ENCODE data around the gene MADD. TPM values are rescaled to one million over a fixed set of nuclear protein-coding genes. Genes with fewer than 3 reads are reported as not detected.
"Not testable (repeated sequence)": the region's sequence is repeated elsewhere in the genome, so short reads cannot be mapped to it uniquely, and the experiment has no call there.

MADD gene
- polyA plus RNA-seq, 4 donors, result 34.5 to 51.2 (median 39.9) TPM

DNA sequence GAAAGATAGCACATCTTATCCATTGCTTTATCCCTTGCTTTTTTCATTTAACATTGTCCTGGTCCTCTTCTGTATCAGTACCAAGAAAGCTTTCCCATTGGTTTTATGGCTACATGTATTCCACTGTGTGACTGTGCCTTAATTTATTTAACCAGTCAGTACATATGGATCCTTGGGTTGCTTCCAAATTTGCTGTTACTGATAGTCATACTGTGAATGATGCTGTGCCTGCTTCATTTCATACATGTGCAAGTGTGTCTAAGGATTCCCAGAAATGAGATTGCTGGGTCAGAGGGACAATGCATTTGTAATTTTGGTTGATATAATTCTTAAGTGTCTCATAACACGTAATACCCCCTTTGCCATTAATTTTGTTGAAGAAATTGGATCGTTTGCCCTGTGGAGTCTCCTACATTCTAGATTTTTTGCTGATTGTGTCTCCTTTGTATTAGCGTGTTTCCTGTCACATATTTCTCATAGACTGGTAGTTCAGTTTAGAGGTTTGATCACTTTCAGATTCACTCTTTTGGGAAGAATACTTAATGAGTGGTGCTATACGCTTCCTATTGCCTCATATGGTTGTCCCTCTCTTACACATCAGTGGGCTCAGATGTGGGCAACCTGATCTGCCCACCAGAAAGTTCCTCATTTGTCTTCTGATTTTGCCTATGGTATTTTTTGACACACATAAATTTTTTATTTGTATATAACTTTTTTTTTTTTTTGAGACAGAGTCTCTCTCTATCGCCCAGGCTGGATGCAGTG lies 47.3 kb downstream of the MADD start:
- DNase-seq (ENCODE audit: low read depth in 4 of 4, low spot score in 3 of 4), result no peak

DNA sequence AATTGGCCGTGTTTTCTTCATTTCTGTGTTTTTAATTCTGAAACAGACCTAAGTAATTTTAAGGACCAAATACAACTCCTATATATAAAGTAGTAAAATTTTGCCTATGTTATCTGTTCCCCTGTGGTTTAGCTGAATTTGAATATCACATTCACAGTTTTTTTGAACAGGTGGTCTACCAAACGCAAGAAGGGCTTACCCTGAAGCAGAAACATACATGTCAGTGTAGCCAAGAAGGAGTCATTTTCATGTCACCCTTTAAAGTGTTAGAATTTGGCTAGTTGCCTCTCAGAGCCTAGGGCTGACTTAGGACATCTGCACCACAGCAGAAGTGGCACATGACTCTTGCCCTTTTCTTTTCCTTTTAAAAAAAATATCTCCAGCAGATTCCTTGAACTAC lies 48.2 kb downstream of the MADD start:
- no peak for DNase-seq (ENCODE audit: low read depth in 4 of 4, low spot score in 3 of 4)

- no peak for DNase-seq (ENCODE audit: low read depth in 4 of 4, low spot score in 3 of 4)
These were observed 54.6 kb downstream of the MADD start for GRCh38 chr11:47324520-47324919.

- DNase-seq (ENCODE audit: low read depth in 4 of 4, low spot score in 3 of 4), result no peak
These were observed 55.5 kb downstream of the MADD start for GRCh38 chr11:47325271-47326041.

DNA sequence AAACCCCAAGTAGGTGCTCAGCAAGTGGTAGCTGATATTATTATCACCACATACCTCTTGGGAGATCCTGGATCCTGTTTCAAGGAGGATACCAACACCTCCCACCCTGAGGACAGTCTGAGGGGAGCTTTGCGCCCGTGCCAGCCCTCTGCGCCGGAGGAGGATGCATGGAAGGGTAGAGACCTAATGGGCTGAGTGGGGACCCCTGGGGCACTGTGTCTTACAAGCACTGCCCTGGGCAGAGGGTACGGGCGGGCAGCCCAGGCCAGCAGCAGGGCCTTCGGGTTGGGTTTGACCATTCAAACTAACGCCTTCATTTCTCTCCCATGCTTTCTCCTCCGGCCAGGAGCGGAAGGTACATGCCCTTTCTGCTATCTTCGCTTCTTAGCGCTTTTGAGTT lies 56.3 kb downstream of the MADD start:
- no peak for DNase-seq (ENCODE audit: low read depth in 4 of 4, low spot score in 3 of 4)

DNA sequence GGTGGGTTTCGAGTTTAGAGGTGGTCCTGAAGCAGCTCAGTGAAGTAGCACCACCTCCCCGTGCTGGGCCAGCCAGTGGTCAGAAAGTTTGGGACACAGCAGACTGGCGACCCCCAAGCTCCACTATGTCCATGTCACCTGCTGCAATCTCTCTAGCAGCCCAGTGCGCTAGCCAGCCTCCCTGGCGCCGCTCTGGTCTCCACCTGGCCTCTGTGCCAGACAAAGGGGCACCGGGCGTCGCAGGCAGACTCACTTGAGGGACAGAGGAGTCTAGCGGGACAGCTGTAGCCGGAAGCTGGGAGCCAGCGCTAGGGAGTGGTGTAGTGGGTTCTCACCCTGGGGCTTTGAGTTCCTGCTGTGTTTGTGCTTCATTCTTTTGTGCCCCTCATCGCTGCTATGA lies 57.1 kb downstream of the MADD start:
- no peak for DNase-seq (ENCODE audit: low read depth in 4 of 4, low spot score in 3 of 4)

GRCh38 chr11:47327949-47328348 lies 58.0 kb downstream of the MADD start:
- no peak for DNase-seq (ENCODE audit: low read depth in 4 of 4, low spot score in 3 of 4)

DNA sequence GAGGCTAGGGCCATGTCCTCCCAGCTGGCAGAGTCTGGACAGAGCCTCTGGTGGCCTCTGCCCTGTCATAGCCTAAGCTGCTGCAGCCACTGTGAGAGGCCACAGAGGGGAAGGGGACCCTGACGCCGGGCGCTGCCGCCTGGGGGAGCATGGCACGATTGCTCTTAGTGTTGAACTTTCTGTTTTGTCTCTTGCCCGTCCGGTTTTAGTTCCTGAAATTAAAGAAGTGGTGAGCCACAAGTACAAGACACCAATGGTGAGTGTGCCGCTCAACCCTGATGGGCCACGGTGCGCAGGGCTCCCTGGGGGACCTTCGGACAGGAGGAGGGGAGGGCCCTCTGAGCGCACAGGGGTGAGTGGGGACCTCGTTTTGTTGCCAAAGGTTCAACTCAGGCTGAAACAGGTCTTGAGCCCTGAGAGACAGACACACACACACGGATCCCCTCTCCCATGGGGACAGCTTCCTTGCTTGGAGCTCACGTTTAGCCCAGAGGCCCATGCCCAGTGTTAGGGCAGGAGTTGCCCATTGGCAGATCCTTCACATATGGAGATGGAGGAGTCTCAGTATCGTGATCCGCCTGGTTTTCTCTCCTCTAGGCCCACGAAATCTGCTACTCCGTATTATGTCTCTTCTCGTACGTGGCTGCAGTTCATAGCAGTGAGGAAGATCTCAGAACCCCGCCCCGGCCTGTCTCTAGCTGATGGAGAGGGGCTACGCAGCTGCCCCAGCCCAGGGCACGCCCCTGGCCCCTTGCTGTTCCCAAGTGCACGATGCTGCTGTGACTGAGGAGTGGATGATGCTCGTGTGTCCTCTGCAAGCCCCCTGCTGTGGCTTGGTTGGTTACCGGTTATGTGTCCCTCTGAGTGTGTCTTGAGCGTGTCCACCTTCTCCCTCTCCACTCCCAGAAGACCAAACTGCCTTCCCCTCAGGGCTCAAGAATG lies 58.8 kb downstream of the MADD start:
- DNase-seq (ENCODE audit: low read depth in 4 of 4, low spot score in 3 of 4), result no peak

- no peak for DNase-seq (ENCODE audit: low read depth in 4 of 4, low spot score in 3 of 4)
These were observed 59.6 kb downstream of the MADD start for GRCh38 chr11:47329431-47329986.

DNA sequence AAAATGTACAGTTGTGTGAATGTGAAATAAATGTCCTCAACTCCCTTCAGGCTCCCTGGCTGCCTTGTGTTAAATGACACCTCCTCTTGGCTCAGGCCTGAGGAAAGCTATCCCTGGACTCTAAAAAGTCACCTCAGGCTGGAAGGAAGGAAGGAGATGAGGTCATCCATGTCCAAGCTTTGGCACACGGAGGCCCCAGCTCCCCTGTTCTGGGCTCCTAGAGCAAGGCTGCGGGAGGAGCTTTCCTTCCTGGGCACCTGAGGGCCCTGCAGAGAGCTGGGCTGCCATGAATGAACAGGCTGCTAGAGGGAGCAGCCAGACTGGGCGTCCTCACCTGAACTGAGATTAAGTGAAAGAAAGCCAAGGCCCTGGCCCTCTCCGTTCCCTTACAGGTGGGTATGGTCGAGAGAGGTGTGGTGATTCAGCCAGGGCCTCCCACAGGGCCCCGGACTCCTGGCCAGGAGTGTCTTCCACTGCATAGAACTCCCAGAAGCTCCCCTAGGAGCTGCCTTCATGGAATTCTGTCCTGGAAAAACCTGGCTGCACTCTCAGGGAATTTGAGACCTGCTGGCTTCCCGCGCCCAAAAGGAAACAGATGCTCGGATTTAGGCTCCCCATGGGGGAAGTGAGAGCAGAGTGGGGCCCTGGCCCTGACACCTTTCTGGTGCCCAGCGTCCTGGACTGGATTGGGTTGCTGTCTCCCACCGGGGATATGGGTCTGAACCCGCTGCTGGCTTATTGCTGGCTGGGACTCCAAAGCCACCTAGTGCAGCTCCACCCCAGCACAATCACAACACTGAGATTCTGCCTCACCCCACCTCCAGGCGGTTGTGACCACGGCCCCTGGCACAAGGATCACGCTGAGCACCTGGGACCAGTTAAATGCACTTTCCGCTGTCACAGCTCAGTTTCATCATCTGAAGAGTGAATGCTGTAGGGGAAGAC lies 60.3 kb downstream of the MADD start:
- no peak for DNase-seq (ENCODE audit: low read depth in 4 of 4, low spot score in 3 of 4)

DNA sequence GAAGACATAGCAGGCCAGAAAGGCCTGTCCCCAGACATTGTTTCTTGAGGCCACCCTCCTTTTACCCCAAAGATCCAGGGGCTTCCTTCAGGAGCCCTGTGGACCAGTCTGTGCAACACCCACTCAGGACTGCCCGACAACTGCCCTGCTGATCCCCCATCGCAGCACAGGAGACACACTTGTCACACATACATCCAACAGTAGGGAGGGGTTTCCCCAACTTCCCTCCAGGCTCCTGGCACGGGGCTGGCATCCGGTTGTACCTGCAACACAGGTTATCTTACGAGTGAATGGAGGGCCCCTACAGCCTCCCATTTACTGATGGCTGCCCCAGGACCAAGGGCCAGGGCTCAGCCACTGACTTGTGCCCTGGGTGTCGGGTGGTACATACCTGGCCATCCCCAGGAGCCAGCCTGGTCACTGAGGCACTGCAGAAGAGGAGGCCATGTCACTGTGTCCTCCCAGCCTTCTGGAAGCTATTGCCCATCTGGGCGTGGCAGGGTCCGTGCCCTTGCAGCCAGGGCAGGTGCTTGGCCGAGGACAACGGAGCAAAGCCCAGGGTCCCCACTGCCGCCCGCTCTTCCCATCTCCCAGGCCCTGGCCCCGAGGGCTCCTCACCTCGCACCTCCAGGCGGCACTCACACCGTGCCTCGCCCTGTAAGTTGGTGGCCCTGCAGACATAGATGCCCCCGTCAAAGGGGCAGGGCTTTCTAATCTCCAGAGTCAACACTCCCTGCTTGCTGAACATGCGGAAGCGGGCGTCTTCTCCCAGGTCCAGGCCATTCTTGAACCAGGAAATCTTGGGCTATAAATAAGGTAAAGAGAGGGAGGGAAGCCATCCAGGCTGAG lies 61.7 kb downstream of the MADD start:
- no peak for DNase-seq (ENCODE audit: low read depth in 4 of 4, low spot score in 3 of 4)

GRCh38 chr11:47332303-47332711 lies 62.4 kb downstream of the MADD start:
- no peak for DNase-seq (ENCODE audit: low read depth in 4 of 4, low spot score in 3 of 4)

GRCh38 chr11:47332791-47333525 lies 63.0 kb downstream of the MADD start:
- DNase-seq (ENCODE audit: low read depth in 4 of 4, low spot score in 3 of 4), result no peak

- no peak for DNase-seq (ENCODE audit: low read depth in 4 of 4, low spot score in 3 of 4)
These were observed 63.6 kb downstream of the MADD start for GRCh38 chr11:47333526-47333845.

DNA sequence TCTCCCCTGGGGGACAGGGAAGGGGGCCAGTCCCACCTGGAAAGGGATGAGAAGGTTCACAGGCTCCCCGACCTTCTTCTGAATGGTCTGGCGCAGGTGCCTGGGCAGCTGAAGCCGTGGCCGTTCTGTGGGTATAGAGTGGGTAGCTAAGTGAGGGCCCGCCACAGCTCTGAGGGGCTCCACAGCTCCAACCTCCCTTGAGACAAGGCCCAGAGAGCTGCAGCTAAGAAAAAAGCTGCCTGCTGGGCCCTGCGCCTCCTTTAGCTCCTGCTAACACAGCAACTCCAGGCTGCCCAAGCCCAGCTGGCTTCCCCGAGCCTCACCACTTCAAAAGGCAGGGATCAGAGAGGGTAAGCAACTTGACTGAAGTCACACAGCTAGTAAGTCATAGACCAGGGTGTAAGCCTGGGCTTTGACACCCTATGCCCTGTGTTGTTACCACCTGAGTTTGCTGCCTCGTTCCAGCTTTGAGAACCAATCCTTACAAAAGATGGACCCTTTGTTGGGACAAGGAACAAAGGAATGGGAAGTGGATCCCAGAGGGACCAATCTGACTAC lies 64.0 kb downstream of the MADD start:
- DNase-seq (ENCODE audit: low read depth in 4 of 4, low spot score in 3 of 4), result no peak

DNA sequence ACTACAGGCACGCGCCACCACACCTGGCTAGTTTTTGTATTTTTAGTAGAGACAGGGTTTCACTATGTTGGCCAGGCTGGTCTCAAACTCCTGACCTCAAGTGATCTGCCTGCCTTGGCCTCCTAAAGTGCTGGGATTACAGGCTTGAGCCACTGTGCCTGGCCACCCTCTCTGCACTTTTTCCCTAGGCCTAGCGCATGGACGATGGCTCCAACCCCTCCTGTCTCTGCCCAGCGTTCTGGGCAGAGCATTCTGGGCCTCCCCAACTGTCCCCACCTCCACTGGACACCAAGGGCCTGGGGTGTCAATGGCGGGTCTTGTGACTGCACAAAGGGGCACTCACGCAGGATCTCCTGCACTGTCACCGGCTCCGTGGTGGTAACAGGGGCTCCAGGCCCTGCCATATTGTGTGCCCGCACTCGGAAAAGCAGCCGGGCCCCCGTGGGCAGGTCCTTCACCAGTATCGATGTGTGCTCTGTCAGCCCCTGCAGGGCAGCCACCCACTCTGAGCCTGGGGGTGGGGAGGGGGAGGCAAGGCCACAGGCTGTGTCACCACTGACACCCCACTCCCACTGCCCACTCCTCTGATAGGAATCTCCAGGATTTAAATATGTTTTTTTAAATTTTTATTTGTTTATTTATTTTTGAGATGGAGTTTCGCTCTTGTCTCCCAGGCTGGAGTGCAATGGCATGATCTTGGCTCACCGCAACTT lies 64.9 kb downstream of the MADD start:
- DNase-seq (ENCODE audit: low read depth in 4 of 4, low spot score in 3 of 4), result not testable (repeated sequence)

DNA sequence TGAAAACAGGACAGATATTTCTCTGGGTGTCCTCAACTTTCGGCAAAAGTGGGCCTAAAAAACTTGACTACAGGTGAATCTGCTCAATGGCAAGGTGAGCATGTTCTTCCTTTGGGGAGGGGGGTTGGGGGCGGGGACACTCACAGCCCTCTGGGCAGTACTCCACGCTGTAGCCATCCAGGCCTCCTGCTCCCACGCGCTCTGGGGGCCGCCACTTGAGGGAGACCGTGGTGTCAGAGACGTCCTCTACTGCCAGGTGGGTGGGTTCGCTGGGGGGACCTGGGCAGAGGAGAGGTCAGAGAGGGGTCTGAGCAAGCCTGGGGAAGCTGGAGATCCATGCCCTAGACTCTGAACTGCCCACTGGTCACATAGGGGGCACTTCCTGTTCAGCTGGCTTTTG lies 65.8 kb downstream of the MADD start:
- DNase-seq (ENCODE audit: low read depth in 4 of 4, low spot score in 3 of 4), result no peak

All from right renal pelvis (tissue), 4 donors.